Mesodermal cell (in vitro differentiated cells): Measurements from ENCODE around the gene SLA2.
"Not testable (repeated sequence)": the region's sequence is repeated elsewhere in the genome, so short reads cannot be mapped to it uniquely, and the experiment has no call there.

Experiments used
- H3K27ac ChIP-seq: 2 replicates; pipeline ENCODE4 v1.7.0; 2013; ENCODE audit warnings: mild to moderate bottlenecking, low read depth, low read length, moderate library complexity; ENCODE audit not compliant: severe bottlenecking
- H3K36me3 ChIP-seq: 2 replicates; pipeline ENCODE4 v1.7.1; 2013; ENCODE audit warnings: mild to moderate bottlenecking, low read length, moderate library complexity; ENCODE audit not compliant: control insufficient read depth, insufficient read depth
- H3K4me1 ChIP-seq: one replicate; pipeline ENCODE4 v1.7.1; 2013; ENCODE audit warnings: mild to moderate bottlenecking, low read length; ENCODE audit not compliant: insufficient read depth, control insufficient read depth, poor library complexity, severe bottlenecking
- H3K4me3 ChIP-seq: 2 replicates; pipeline ENCODE4 v1.7.0; 2013; ENCODE audit warnings: low read length, control low read depth, mild to moderate bottlenecking; ENCODE audit not compliant: insufficient read depth, poor library complexity, severe bottlenecking; ENCODE audit errors: extremely low read depth
- H3K9me3 ChIP-seq: 2 replicates; pipeline ENCODE4 v1.7.1; 2013; ENCODE audit warnings: mild to moderate bottlenecking, low read length, moderate library complexity; ENCODE audit not compliant: control insufficient read depth
- WGBS, 2 experiments: methylation state at CpG; one replicate each; pipeline ENCODE4 v1.1.5; 2013; ENCODE audit warnings: missing lambda C conversion rate in 2 of 2; ENCODE audit not compliant: insufficient coverage in 2 of 2; 5-methylcytosine and 5-hydroxymethylcytosine counted together

SLA2 gene

GRCh38 chr20:36573798-36574365 is 72.1 kb downstream of the SLA2 start:
- 0 to 1% methylated on average over 24 to 26 of the region's 53 CpGs for WGBS, 2 experiments
- Histone ChIP-seq H3K4me3 (peak overlapping the region; percentile 97), H3K36me3 (peaks cover 25% of the 10 kb centered on the region), H3K4me1 (peaks cover 21% of the 10 kb centered on the region), H3K27ac (peak overlapping the region; percentile 91), H3K9me3 (no peaks in the 10 kb centered on the region)

- H3K4me3 ChIP-seq, result peak within 1 kb of the TSS; percentile 97
- H3K27ac ChIP-seq, result peak within 1 kb of the TSS; percentile 93
- peaks cover 21% of the 10 kb centered on the region for H3K4me1 ChIP-seq
- H3K9me3 ChIP-seq, result no peaks in the 10 kb centered on the region
- WGBS, 2 experiments, result 0 to 1% methylated on average over 30 to 36 of the region's 80 CpGs
- H3K36me3 ChIP-seq, result peaks cover 19% of the 10 kb centered on the region
These were observed 72.7 kb downstream of the SLA2 start, which contains the start of gene TGIF2 for GRCh38 chr20:36573103-36573797. TGIF2 (plus strand) TSS chr20:36573597; CDS start chr20:36578775, 5,178 bp downstream.

GRCh38 chr20:36572701-36573102 is 73.3 kb downstream of the SLA2 start:
- no peaks in the 10 kb centered on the region for H3K9me3 ChIP-seq
- WGBS, 2 experiments, result 6 to 9% methylated on average over 19 to 20 of the region's 20 CpGs
- H3K36me3 ChIP-seq, result peaks cover 13% of the 10 kb centered on the region
- H3K27ac ChIP-seq, result peak overlapping the region; percentile 93
- peak overlapping the region; percentile 97 for H3K4me3 ChIP-seq
- peaks cover 21% of the 10 kb centered on the region for H3K4me1 ChIP-seq

GRCh38 chr20:36571564-36572504 is 74.2 kb downstream of the SLA2 start:
- Histone ChIP-seq H3K9me3 (no peaks in the 10 kb centered on the region), H3K36me3 (peaks cover 7% of the 10 kb centered on the region), H3K27ac (peak overlapping the region; percentile 93), H3K4me3 (peak overlapping the region; percentile 97), H3K4me1 (peaks cover 21% of the 10 kb centered on the region)
- WGBS, 2 experiments, result 12 to 16% methylated on average over 12 to 13 of the region's 17 CpGs

- WGBS, 2 experiments, result 61 to 74% methylated on average over 5 to 7 of the region's 7 CpGs
- no peaks in the 10 kb centered on the region for H3K36me3 ChIP-seq
- no peak overlapping the region for H3K4me3 ChIP-seq
- peaks cover 8% of the 10 kb centered on the region for H3K9me3 ChIP-seq
- H3K4me1 ChIP-seq, result peaks cover 17% of the 10 kb centered on the region
- peak overlapping the region; percentile 10 for H3K27ac ChIP-seq
These were observed 76.1 kb downstream of the SLA2 start for GRCh38 chr20:36569847-36570429.

- WGBS, 2 experiments, result 98 to 100% methylated on average over 2 to 3 of the region's 3 CpGs
- Histone ChIP-seq H3K9me3 (peaks cover 9% of the 10 kb centered on the region), H3K4me1 (peaks cover 4% of the 10 kb centered on the region), H3K27ac (no peak overlapping the region), H3K36me3 (peaks cover 2% of the 10 kb centered on the region), H3K4me3 (no peak overlapping the region)
These were observed 80.5 kb downstream of the SLA2 start for GRCh38 chr20:36565520-36565919.

- not testable (repeated sequence) for H3K36me3 ChIP-seq, H3K4me3 ChIP-seq, H3K4me1 ChIP-seq, H3K27ac ChIP-seq, H3K9me3 ChIP-seq
- 89 to 93% methylated on average over 3 to 6 of the region's 6 CpGs for WGBS, 2 experiments
These were observed 81.3 kb downstream of the SLA2 start for GRCh38 chr20:36564726-36565121.

GRCh38 chr20:36564078-36564725 is 81.8 kb downstream of the SLA2 start:
- not testable (repeated sequence) for H3K27ac ChIP-seq, H3K4me3 ChIP-seq, H3K4me1 ChIP-seq, H3K36me3 ChIP-seq, H3K9me3 ChIP-seq
- 77 to 97% methylated on average over 3 to 8 of the region's 13 CpGs for WGBS, 2 experiments

- Histone ChIP-seq H3K27ac (no peak overlapping the region), H3K36me3 (peaks cover 2% of the 10 kb centered on the region)
- WGBS, 2 experiments, result 100% methylated on average over 1 of the region's 1 CpG; no CpG with 5 or more reads in 1 of the 2 experiments
These were observed 82.6 kb downstream of the SLA2 start for GRCh38 chr20:36563374-36563773.

GRCh38 chr20:36562724-36563123 is 83.3 kb downstream of the SLA2 start:
- WGBS, 2 experiments, result 39 to 50% methylated on average over 2 of the region's 2 CpGs
- no peak overlapping the region for H3K27ac ChIP-seq
- H3K4me1 ChIP-seq, result no peaks in the 10 kb centered on the region

More at GRCh38 chr20:36563374-36563773, 82.6 kb downstream of the SLA2 start:
- Histone ChIP-seq H3K9me3 (peaks cover 9% of the 10 kb centered on the region), H3K4me3 (no peak overlapping the region), H3K4me1 (no peaks in the 10 kb centered on the region)

More at GRCh38 chr20:36562724-36563123, 83.3 kb downstream of the SLA2 start:
- Histone ChIP-seq H3K9me3 (peaks cover 9% of the 10 kb centered on the region), H3K4me3 (no peak overlapping the region), H3K36me3 (peaks cover 2% of the 10 kb centered on the region)
